Superior temporal gyrus (tissue), 1 donor: ENCODE data around the gene BSPH1.
"Not testable (repeated sequence)": the region's sequence is repeated elsewhere in the genome, so short reads cannot be mapped to it uniquely, and the experiment has no call there.

Experiments
- DNase-seq: peaks from one replicate; pipeline ENCODE4 v3.0.0-alpha.2; 2016; ENCODE audit errors: extremely low spot score

Gene BSPH1

GRCh38 chr19:47920107-47920506 lies 71.9 kb downstream of the BSPH1 start:
- DNase-seq = not testable (repeated sequence)
